Panc1 (cell line): ENCODE results near the gene PRKD2.

Experiments used
- CTCF ChIP-seq: fragments of 450-650 bp; IDR thresholded peaks from 2 replicates; pipeline ENCODE4 v1.5.1; 2017; ENCODE audit warnings: mild to moderate bottlenecking
- SIN3A ChIP-seq: IDR thresholded peaks from 2 replicates; pipeline ENCODE4 v1.6.1; 2012; ENCODE audit warnings: low read depth, mild to moderate bottlenecking, low read length, moderate library complexity, borderline replicate concordance; ENCODE audit not compliant: insufficient read depth

GRCh38 chr19:46631481-46631880 is 85.4 kb downstream of the PRKD2 start:
- TF ChIP-seq CTCF (no peak), SIN3A (no peak)
